T-helper 9 cell (primary cell): ENCODE measurements around the gene RFLNA.

Experiments
- DNase-seq: peaks from one replicate; pipeline ENCODE4 v3.0.0-alpha.2; 2020

The RFLNA gene

GRCh38 chr12:124338876-124339603 is 44.1 kb downstream of the RFLNA start:
- no peak for DNase-seq

GRCh38 chr12:124340080-124340900 is 45.4 kb downstream of the RFLNA start:
- DNase-seq: no peak

GRCh38 chr12:124341645-124342069 is 46.8 kb downstream of the RFLNA start:
- no peak for DNase-seq

GRCh38 chr12:124344022-124344421 is 49.1 kb downstream of the RFLNA start:
- DNase-seq: no peak

GRCh38 chr12:124344526-124344925 is 49.6 kb downstream of the RFLNA start:
- DNase-seq: no peak

GRCh38 chr12:124345795-124346194 is 50.9 kb downstream of the RFLNA start:
- no peak for DNase-seq

GRCh38 chr12:124346425-124347168 is 51.7 kb downstream of the RFLNA start:
- DNase-seq: no peak

GRCh38 chr12:124347335-124347734 is 52.4 kb downstream of the RFLNA start:
- no peak for DNase-seq

GRCh38 chr12:124347805-124348658 is 53.1 kb downstream of the RFLNA start:
- peak; percentile 24 for DNase-seq

GRCh38 chr12:124348659-124349380 is 53.9 kb downstream of the RFLNA start:
- DNase-seq: no peak

- DNase-seq: no peak
Observed at GRCh38 chr12:124350491-124350890, 55.6 kb downstream of the RFLNA start.

GRCh38 chr12:124351422-124351821 is 56.5 kb downstream of the RFLNA start:
- DNase-seq: no peak

- DNase-seq: no peak
Observed at GRCh38 chr12:124352257-124352656, 57.4 kb downstream of the RFLNA start.

- DNase-seq: no peak
Observed at GRCh38 chr12:124352839-124353238, 57.9 kb downstream of the RFLNA start.

GRCh38 chr12:124354400-124354799 is 59.5 kb downstream of the RFLNA start:
- no peak for DNase-seq

- no peak for DNase-seq
Observed at GRCh38 chr12:124356221-124356620, 61.3 kb downstream of the RFLNA start.

GRCh38 chr12:124357616-124358015 is 62.7 kb downstream of the RFLNA start:
- no peak for DNase-seq

- DNase-seq: no peak
Observed at GRCh38 chr12:124358572-124358971, 63.7 kb downstream of the RFLNA start.

GRCh38 chr12:124359671-124360581 is 65.0 kb downstream of the RFLNA start:
- no peak for DNase-seq
